IMR-90 (cell line): Measurements from ENCODE around the gene ZNF587. TPM values are rescaled to one million over a fixed set of nuclear protein-coding genes. Genes with fewer than 3 reads are reported as not detected.

Experiments
- polyA plus RNA-seq, 3 experiments: library from polyadenylated mRNA; depleted of rRNA; stranded (reverse); fragments of >200 nt; gene quantifications; 2 replicates each; pipeline ENCODE4 v1.2.3, GENCODE V29; 2012; ENCODE audit warnings: low replicate concordance in 1 of 3
- total RNA-seq: library from RNA; depleted of rRNA; stranded (reverse); fragments of >200 nt; gene quantifications from 2 replicates; pipeline ENCODE4 v1.2.3, GENCODE V29; 2012; rRNA removed

ZNF587 gene
- total and polyA plus RNA-seq, 2 of the 4 experiments (the other 2 are of a cell fraction) = 14.0 to 43.7 TPM

Other genes with a start within 250 kb of the ZNF587 start
- 4.4 and 6.6 TPM in 2 replicates for gene ZNF530, start 250.0 kb upstream of the ZNF587 start, total RNA-seq
- gene ZNF530, start 250.0 kb upstream of the ZNF587 start, polyA plus RNA-seq (2012; rRNA removed) = 2.9 and 3.0 TPM in 2 replicates
- gene ZNF134, start 235.6 kb upstream of the ZNF587 start, total RNA-seq = 31.0 and 31.1 TPM in 2 replicates
- gene ZNF134, start 235.6 kb upstream of the ZNF587 start, polyA plus RNA-seq (2012; rRNA removed) = 6.0 and 6.2 TPM in 2 replicates
- 9.2 and 13.1 TPM in 2 replicates for gene ZNF211, start 216.7 kb upstream of the ZNF587 start, total RNA-seq
- 6.5 and 8.7 TPM in 2 replicates for gene ZNF211, start 216.7 kb upstream of the ZNF587 start, polyA plus RNA-seq (2012; rRNA removed)
- not detected in 2 replicates for gene ZSCAN4, start 180.9 kb upstream of the ZNF587 start, total RNA-seq
- gene ZSCAN4, start 180.9 kb upstream of the ZNF587 start, polyA plus RNA-seq (2012; rRNA removed) = not detected in 2 replicates
- gene ZNF551, start 167.9 kb upstream of the ZNF587 start, total RNA-seq = 13.9 and 14.7 TPM in 2 replicates
- 2.6 and 3.3 TPM in 2 replicates for gene ZNF551, start 167.9 kb upstream of the ZNF587 start, polyA plus RNA-seq (2012; rRNA removed)
- gene ZNF154, start 140.7 kb upstream of the ZNF587 start, total RNA-seq = 1.9 and 2.9 TPM in 2 replicates
- gene ZNF154, start 140.7 kb upstream of the ZNF587 start, polyA plus RNA-seq (2012; rRNA removed) = 1.5 and 2.2 TPM in 2 replicates
- 13.3 and 14.9 TPM in 2 replicates for gene ZNF671, start 122.2 kb upstream of the ZNF587 start, total RNA-seq
- gene ZNF671, start 122.2 kb upstream of the ZNF587 start, polyA plus RNA-seq (2012; rRNA removed) = 3.1 and 4.1 TPM in 2 replicates
- 14.3 and 15.8 TPM in 2 replicates for gene ZNF776, start 103.0 kb upstream of the ZNF587 start, total RNA-seq
- 3.3 and 4.3 TPM in 2 replicates for gene ZNF776, start 103.0 kb upstream of the ZNF587 start, polyA plus RNA-seq (2012; rRNA removed)
- gene ZNF586, start 80.2 kb upstream of the ZNF587 start, total RNA-seq = 17.2 and 18.6 TPM in 2 replicates
- gene ZNF586, start 80.2 kb upstream of the ZNF587 start, polyA plus RNA-seq (2012; rRNA removed) = 5.5 and 5.6 TPM in 2 replicates
- gene ZNF552, start 34.9 kb upstream of the ZNF587 start, total RNA-seq = 4.7 and 5.0 TPM in 2 replicates
- gene ZNF552, start 34.9 kb upstream of the ZNF587 start, polyA plus RNA-seq (2012; rRNA removed) = 1.8 and 2.8 TPM in 2 replicates
- gene ZNF587B, start 19.6 kb upstream of the ZNF587 start, total RNA-seq = 32.2 and 33.9 TPM in 2 replicates
- gene ZNF587B, start 19.6 kb upstream of the ZNF587 start, polyA plus RNA-seq (2012; rRNA removed) = 2.5 and 3.7 TPM in 2 replicates
- 5.9 and 6.9 TPM in 2 replicates for gene ZNF814, start 39.2 kb downstream of the ZNF587 start, total RNA-seq
- gene ZNF814, start 39.2 kb downstream of the ZNF587 start, polyA plus RNA-seq (2012; rRNA removed) = 3.9 and 4.5 TPM in 2 replicates
- 20.8 and 23.1 TPM in 2 replicates for gene ZNF417, start 66.7 kb downstream of the ZNF587 start, total RNA-seq
- 3.1 and 4.0 TPM in 2 replicates for gene ZNF417, start 66.7 kb downstream of the ZNF587 start, polyA plus RNA-seq (2012; rRNA removed)
- gene ZNF418, start 85.5 kb downstream of the ZNF587 start, total RNA-seq = 3.4 and 4.2 TPM in 2 replicates
- gene ZNF418, start 85.5 kb downstream of the ZNF587 start, polyA plus RNA-seq (2012; rRNA removed) = 1.0 and 2.1 TPM in 2 replicates
- 6.1 and 7.0 TPM in 2 replicates for gene ZNF256, start 97.8 kb downstream of the ZNF587 start, total RNA-seq
- 2.3 and 3.0 TPM in 2 replicates for gene ZNF256, start 97.8 kb downstream of the ZNF587 start, polyA plus RNA-seq (2012; rRNA removed)
- gene C19orf18, start 124.7 kb downstream of the ZNF587 start, total RNA-seq = not detected in 2 replicates
- gene C19orf18, start 124.7 kb downstream of the ZNF587 start, polyA plus RNA-seq (2012; rRNA removed) = 0.15 TPM in 1 of 2 replicates, not detected in the other
- gene ZNF606, start 153.0 kb downstream of the ZNF587 start, total RNA-seq = 9.0 and 9.4 TPM in 2 replicates
- 2.6 and 4.3 TPM in 2 replicates for gene ZNF606, start 153.0 kb downstream of the ZNF587 start, polyA plus RNA-seq (2012; rRNA removed)
- not detected in 2 replicates for gene ZSCAN1, start 184.2 kb downstream of the ZNF587 start, total RNA-seq
- gene ZSCAN1, start 184.2 kb downstream of the ZNF587 start, polyA plus RNA-seq (2012; rRNA removed) = 0.14 TPM in 1 of 2 replicates, not detected in the other
- 1.9 and 2.7 TPM in 2 replicates for gene ZNF135, start 209.4 kb downstream of the ZNF587 start, total RNA-seq
- gene ZNF135, start 209.4 kb downstream of the ZNF587 start, polyA plus RNA-seq (2012; rRNA removed) = 2.4 and 2.7 TPM in 2 replicates
- 3.0 and 3.6 TPM in 2 replicates for gene ZSCAN18, start 248.4 kb downstream of the ZNF587 start, total RNA-seq
- 8.2 and 11.1 TPM in 2 replicates for gene ZSCAN18, start 248.4 kb downstream of the ZNF587 start, polyA plus RNA-seq (2012; rRNA removed)